Muscle layer of colon (tissue), 2 donors: ENCODE results near the gene VPS8.

Experiments
- H3K27ac ChIP-seq: one replicate; pipeline ENCODE4 v1.7.0; 2013; ENCODE audit warnings: low read depth, mild to moderate bottlenecking, low read length, moderate library complexity
- H3K27me3 ChIP-seq, 2 donors: one replicate each; pipeline ENCODE4 v1.7.0; 2013; ENCODE audit warnings: low read length in 2 of 2, mild to moderate bottlenecking in 2 of 2; ENCODE audit not compliant: insufficient read depth in 2 of 2, control insufficient read depth in 1 of 2
- H3K36me3 ChIP-seq: one replicate; pipeline ENCODE4 v1.7.0; 2013; ENCODE audit warnings: mild to moderate bottlenecking, low read length; ENCODE audit not compliant: insufficient read depth
- H3K4me1 ChIP-seq: one replicate; pipeline ENCODE4 v1.7.0; 2013; ENCODE audit warnings: mild to moderate bottlenecking, low read length; ENCODE audit not compliant: insufficient read depth
- H3K4me3 ChIP-seq, 2 donors: one replicate each; pipeline ENCODE4 v1.7.0; 2013; ENCODE audit warnings: low read length in 2 of 2, low read depth in 1 of 2, mild to moderate bottlenecking in 1 of 2, moderate library complexity in 1 of 2
- H3K9ac ChIP-seq: one replicate; pipeline ENCODE4 v1.7.0; 2013; ENCODE audit warnings: low read length
- H3K9me3 ChIP-seq: one replicate; pipeline ENCODE4 v1.7.0; 2013; ENCODE audit warnings: mild to moderate bottlenecking, low read length
- donor health status: abdominal sarcoma.
- donor health status: Adenocarcinoma of cecum.

VPS8 gene

GRCh38 chr3:184773283-184774186 lies 38.4 kb upstream of the VPS8 start:
- Histone ChIP-seq H3K27ac (no peak overlapping the region), H3K4me1 (peaks cover 5% of the 10 kb centered on the region), H3K4me3 (no peak overlapping the region), H3K9ac (no peak overlapping the region), H3K27me3 (no peaks in the 10 kb centered on the region), H3K36me3 (no peaks in the 10 kb centered on the region), H3K9me3 (no peaks in the 10 kb centered on the region)

GRCh38 chr3:184776916-184777315 lies 35.0 kb upstream of the VPS8 start:
- no peak overlapping the region for H3K9ac ChIP-seq
- no peaks in the 10 kb centered on the region for H3K27me3 ChIP-seq
- H3K27ac ChIP-seq, result no peak overlapping the region
- H3K9me3 ChIP-seq, result no peaks in the 10 kb centered on the region
- H3K4me1 ChIP-seq, result peaks cover 5% of the 10 kb centered on the region
- no peak overlapping the region for H3K4me3 ChIP-seq
- no peaks in the 10 kb centered on the region for H3K36me3 ChIP-seq

- no peaks in the 10 kb centered on the region for H3K36me3 ChIP-seq
- no peak overlapping the region for H3K4me3 ChIP-seq
- no peak overlapping the region for H3K9ac ChIP-seq
- H3K27ac ChIP-seq, result no peak overlapping the region
- H3K9me3 ChIP-seq, result no peaks in the 10 kb centered on the region
- H3K4me1 ChIP-seq, result peaks cover 5% of the 10 kb centered on the region
- H3K27me3 ChIP-seq, result no peaks in the 10 kb centered on the region
These were observed 34.2 kb upstream of the VPS8 start for GRCh38 chr3:184777566-184778356.

- Histone ChIP-seq H3K27ac (no peak overlapping the region), H3K4me3 (no peak overlapping the region), H3K36me3 (no peaks in the 10 kb centered on the region), H3K27me3 (no peaks in the 10 kb centered on the region), H3K9me3 (no peaks in the 10 kb centered on the region), H3K4me1 (peaks cover 5% of the 10 kb centered on the region), H3K9ac (no peak overlapping the region)
These were observed 33.3 kb upstream of the VPS8 start for GRCh38 chr3:184778426-184779332.

GRCh38 chr3:184780981-184781515 lies 30.9 kb upstream of the VPS8 start:
- Histone ChIP-seq H3K9ac (no peak overlapping the region), H3K36me3 (no peaks in the 10 kb centered on the region), H3K27ac (no peak overlapping the region), H3K4me3 (no peak overlapping the region), H3K9me3 (no peaks in the 10 kb centered on the region), H3K27me3 (no peaks in the 10 kb centered on the region), H3K4me1 (peaks cover 11% of the 10 kb centered on the region)

GRCh38 chr3:184781801-184782200 lies 30.2 kb upstream of the VPS8 start:
- Histone ChIP-seq H3K27me3 (no peaks in the 10 kb centered on the region), H3K9me3 (no peaks in the 10 kb centered on the region), H3K27ac (no peak overlapping the region)

GRCh38 chr3:184783319-184783718 lies 28.6 kb upstream of the VPS8 start:
- no peak overlapping the region for H3K9ac ChIP-seq
- no peaks in the 10 kb centered on the region for H3K9me3 ChIP-seq
- no peaks in the 10 kb centered on the region for H3K27me3 ChIP-seq
- no peak overlapping the region for H3K4me3 ChIP-seq
- no peak overlapping the region for H3K27ac ChIP-seq
- H3K36me3 ChIP-seq, result no peaks in the 10 kb centered on the region
- peaks cover 17% of the 10 kb centered on the region for H3K4me1 ChIP-seq

More at GRCh38 chr3:184781801-184782200, 30.2 kb upstream of the VPS8 start:
- no peaks in the 10 kb centered on the region for H3K36me3 ChIP-seq
- H3K4me3 ChIP-seq, result no peak overlapping the region
- no peak overlapping the region for H3K9ac ChIP-seq
- H3K4me1 ChIP-seq, result peaks cover 18% of the 10 kb centered on the region

- Histone ChIP-seq H3K9me3 (no peaks in the 10 kb centered on the region), H3K4me1 (peaks cover 17% of the 10 kb centered on the region), H3K27ac (no peak overlapping the region), H3K36me3 (no peaks in the 10 kb centered on the region), H3K4me3 (no peak overlapping the region), H3K9ac (no peak overlapping the region), H3K27me3 (no peaks in the 10 kb centered on the region)
These were observed 27.1 kb upstream of the VPS8 start for GRCh38 chr3:184784731-184785500.

GRCh38 chr3:184785890-184786279 lies 26.1 kb upstream of the VPS8 start:
- Histone ChIP-seq H3K27me3 (no peaks in the 10 kb centered on the region), H3K4me3 (no peak overlapping the region), H3K9me3 (no peaks in the 10 kb centered on the region), H3K4me1 (peaks cover 17% of the 10 kb centered on the region), H3K9ac (no peak overlapping the region), H3K27ac (peak overlapping the region; percentile 35), H3K36me3 (no peaks in the 10 kb centered on the region)

GRCh38 chr3:184786280-184786941 lies 25.6 kb upstream of the VPS8 start:
- no peak overlapping the region for H3K9ac ChIP-seq
- H3K27me3 ChIP-seq, result no peaks in the 10 kb centered on the region
- peaks cover 17% of the 10 kb centered on the region for H3K4me1 ChIP-seq
- peak overlapping the region in 1 of 2 donors; percentile 9 for H3K4me3 ChIP-seq
- no peaks in the 10 kb centered on the region for H3K9me3 ChIP-seq
- H3K36me3 ChIP-seq, result no peaks in the 10 kb centered on the region
- peak overlapping the region; percentile 35 for H3K27ac ChIP-seq
